Regular cardiac myocyte (primary cell): ENCODE results near the gene YKT6. TPM values are rescaled to one million over a fixed set of nuclear protein-coding genes. Genes with fewer than 3 reads are reported as not detected.

ENCODE experiments used
- total RNA-seq: library from RNA; depleted of rRNA; stranded (reverse); fragments of >200 nt; gene quantifications from 2 replicates; pipeline ENCODE4 v1.2.3, GENCODE V29; 2014

The YKT6 gene
- total RNA-seq, result 78.6 and 159 TPM in 2 replicates

DNA sequence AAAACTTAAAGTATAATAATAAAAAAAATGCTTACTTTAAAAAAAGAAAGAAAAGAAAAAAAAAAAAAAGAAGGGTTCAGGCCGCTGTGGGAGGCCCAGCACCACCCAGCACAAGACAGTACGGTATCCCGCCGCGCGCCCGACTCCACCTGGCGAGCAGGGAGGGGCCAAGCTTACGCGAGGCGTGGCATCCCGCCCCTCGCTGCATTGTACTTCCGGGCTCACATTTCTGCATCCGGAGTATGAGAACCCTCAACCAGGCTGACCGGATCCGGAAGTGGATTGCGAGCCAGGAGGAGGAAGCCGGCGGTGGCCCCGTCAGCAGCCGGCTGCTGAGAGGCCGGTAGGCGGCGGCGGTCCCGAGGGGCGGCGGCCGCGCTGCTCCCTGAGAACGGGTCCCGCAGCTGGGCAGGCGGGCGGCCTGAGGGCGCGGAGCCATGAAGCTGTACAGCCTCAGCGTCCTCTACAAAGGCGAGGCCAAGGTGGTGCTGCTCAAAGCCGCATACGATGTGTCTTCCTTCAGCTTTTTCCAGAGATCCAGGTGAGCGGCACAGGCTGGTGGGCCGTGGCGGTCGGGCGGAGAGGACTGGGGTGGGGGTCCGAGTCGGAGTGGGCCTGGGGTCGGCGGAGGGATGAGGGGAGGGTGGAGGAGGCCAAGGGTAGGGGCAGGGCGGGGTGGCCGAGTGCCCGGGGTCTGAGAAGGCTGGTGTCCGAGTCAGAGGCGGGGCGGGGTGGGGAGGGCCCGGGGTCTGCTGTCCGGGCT lies at the start of gene YKT6:
YKT6 (plus strand) TSS at position 280 of the 763 bp plus-strand sequence; CDS start at position 438, 158 bp downstream.

DNA sequence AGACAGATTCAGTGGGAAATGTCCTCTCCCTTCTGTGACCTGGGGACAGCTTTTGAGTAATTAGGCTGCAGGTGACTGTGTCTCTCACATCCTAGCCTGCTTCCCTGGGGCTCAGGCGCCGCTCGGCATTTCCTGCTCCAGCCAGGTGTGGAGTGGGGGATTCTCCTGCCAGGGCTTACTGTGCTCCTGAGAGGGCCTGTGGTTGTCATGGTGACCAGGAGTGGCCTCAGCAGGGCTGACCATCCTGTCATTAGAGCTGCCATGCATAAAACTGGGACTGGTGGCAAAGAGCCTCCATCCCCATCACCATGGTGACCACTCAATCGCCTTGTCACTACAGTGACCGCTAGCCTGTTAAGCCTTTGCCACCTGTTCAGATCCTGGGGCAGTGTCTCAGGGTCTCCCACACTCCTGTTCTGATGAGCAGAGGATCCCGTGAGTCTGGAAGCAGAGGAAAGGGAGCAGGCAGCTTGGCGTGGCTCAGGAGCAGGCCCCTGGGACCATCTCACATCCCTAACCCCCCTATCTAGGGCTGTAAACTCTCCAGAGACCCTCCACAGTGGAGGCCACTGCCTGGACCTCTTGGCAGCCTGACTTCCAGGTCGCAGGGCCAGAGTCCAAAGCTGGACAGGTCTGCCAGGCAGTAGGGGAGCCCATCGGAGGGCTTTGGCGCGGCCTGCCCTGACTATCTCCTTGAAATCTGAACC lies 11.3 kb upstream of the YKT6 start, which contains the start of gene GCK:
GCK (minus strand) TSS at position 154 of the 707 bp plus-strand sequence. CDS start 486 bp downstream, outside the sequence.

Other genes starting within 250 kb of the YKT6 start
- gene SPDYE1, start 203.1 kb upstream of the YKT6 start, total RNA-seq, result not detected in 2 replicates
- 136 and 219 TPM in 2 replicates for gene DBNL, start 156.3 kb upstream of the YKT6 start, total RNA-seq
- 0.56 TPM in 1 of 2 replicates, not detected in the other for gene PGAM2, start 135.4 kb upstream of the YKT6 start, total RNA-seq
- gene POLM, start 118.4 kb upstream of the YKT6 start, total RNA-seq, result 10.9 and 20.0 TPM in 2 replicates
- gene AEBP1, start 96.6 kb upstream of the YKT6 start, total RNA-seq, result 31.2 and 34.1 TPM in 2 replicates
- gene POLD2, start 77.4 kb upstream of the YKT6 start, total RNA-seq, result 61.2 and 146 TPM in 2 replicates
- gene MYL7, start 59.6 kb upstream of the YKT6 start, total RNA-seq, result not detected in 2 replicates
- 0.38 and 0.85 TPM in 2 replicates for gene GCK, start 11.5 kb upstream of the YKT6 start, total RNA-seq
- 0.19 and 0.28 TPM in 2 replicates for gene CAMK2B, start 124.6 kb downstream of the YKT6 start, total RNA-seq